Germinal center (tissue), 1 donor: ENCODE data around the gene ORC4.
A peak's percentile ranks its signal among the peaks of the same experiment; 100 is the strongest.

Experiments used
- DNase-seq: peaks from one replicate; pipeline ENCODE4 v3.0.0; 2012; ENCODE audit warnings: mixed read lengths, low spot score

The ORC4 gene

GRCh38 chr2:148020111-148021058 lies at the start of gene ORC4:
ORC4 (minus strand) TSS chr2:148020737; CDS start chr2:147975958, 44,779 bp downstream.
- peak; percentile 91 for DNase-seq

GRCh38 chr2:148067801-148068200 lies 47.3 kb upstream of the ORC4 start:
- no peak for DNase-seq

GRCh38 chr2:148065936-148066335 lies 45.4 kb upstream of the ORC4 start:
- no peak for DNase-seq

GRCh38 chr2:148063633-148064032 lies 43.1 kb upstream of the ORC4 start:
- no peak for DNase-seq

- DNase-seq = no peak
These were observed 38.1 kb upstream of the ORC4 start for GRCh38 chr2:148058641-148059040.

GRCh38 chr2:148052687-148053086 lies 32.1 kb upstream of the ORC4 start:
- no peak for DNase-seq

GRCh38 chr2:148049284-148049683 lies 28.7 kb upstream of the ORC4 start:
- DNase-seq = no peak

GRCh38 chr2:148048475-148049221 lies 28.1 kb upstream of the ORC4 start:
- no peak for DNase-seq

GRCh38 chr2:148046802-148047201 lies 26.3 kb upstream of the ORC4 start:
- DNase-seq = no peak

- no peak for DNase-seq
These were observed 23.8 kb upstream of the ORC4 start for GRCh38 chr2:148044322-148044721.

- DNase-seq = no peak
These were observed 21.7 kb upstream of the ORC4 start for GRCh38 chr2:148042219-148042618.

- no peak for DNase-seq
These were observed 19.2 kb upstream of the ORC4 start for GRCh38 chr2:148039783-148040182.

GRCh38 chr2:148032215-148032614 lies 11.7 kb upstream of the ORC4 start:
- DNase-seq = no peak

GRCh38 chr2:148031152-148031551 lies 10.6 kb upstream of the ORC4 start:
- DNase-seq = no peak

GRCh38 chr2:148028781-148029180 lies 8.2 kb upstream of the ORC4 start:
- DNase-seq = no peak

- no peak for DNase-seq
These were observed 7.3 kb upstream of the ORC4 start for GRCh38 chr2:148027822-148028221.

- DNase-seq = no peak
These were observed 6.0 kb upstream of the ORC4 start for GRCh38 chr2:148026573-148026972.

- no peak for DNase-seq
These were observed 3.3 kb upstream of the ORC4 start for GRCh38 chr2:148023861-148024260.

GRCh38 chr2:148022882-148023281 lies 2.3 kb upstream of the ORC4 start:
- DNase-seq = no peak

- DNase-seq = no peak
These were observed 1.8 kb upstream of the ORC4 start for GRCh38 chr2:148022351-148022750.

- DNase-seq = no peak
These were observed 1.3 kb upstream of the ORC4 start for GRCh38 chr2:148021886-148022285.

- DNase-seq = peak; percentile 60
These were observed 723 bp upstream of the ORC4 start, which contains the start of gene MBD5 for GRCh38 chr2:148021059-148021861. MBD5 (plus strand) TSS chr2:148021091.
